Measurements from ENCODE around the gene LRRC28.

Gene LRRC28

DNA sequence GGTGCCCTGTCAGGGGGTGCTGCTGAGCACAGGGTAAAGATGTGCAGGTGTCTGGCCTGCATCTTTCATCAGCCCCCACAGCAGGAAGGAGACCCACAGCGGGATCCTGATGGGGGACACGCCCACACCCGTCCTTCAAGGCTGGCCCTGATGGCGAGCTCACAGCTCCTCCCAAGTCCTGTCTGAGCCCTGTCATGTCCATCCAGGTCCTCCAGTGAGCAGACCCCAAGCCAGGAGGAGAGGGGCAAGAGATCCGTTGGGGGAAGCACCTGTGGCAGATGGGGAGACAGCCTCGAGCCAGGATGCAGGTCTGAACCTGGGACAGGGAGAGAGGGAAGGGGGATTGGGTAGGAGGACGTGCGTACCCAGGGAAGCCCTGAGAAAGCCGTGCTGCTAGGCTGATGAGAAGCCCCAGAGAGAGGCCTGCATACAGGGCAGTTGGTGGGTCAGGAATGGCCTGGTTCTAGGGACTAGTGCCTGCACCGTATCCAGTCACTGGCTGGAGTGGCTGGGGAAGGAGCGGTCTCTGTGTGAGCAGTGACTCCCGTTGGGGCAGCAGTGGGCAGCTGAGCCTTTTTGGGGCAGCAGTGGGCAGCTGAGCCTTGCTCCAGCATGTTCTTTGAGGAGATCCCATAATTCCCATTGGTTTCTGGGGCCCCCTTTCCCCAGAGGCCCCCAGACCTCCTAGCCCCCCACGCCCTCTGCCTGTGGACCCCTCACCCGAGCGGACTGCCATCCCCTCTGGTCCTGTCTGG is 181.2 kb downstream of the LRRC28 start:
- in situ Hi-C loops (cut with MboI; ENCODE audit: low sequenced_read_pairs) = no loop called here

DNA sequence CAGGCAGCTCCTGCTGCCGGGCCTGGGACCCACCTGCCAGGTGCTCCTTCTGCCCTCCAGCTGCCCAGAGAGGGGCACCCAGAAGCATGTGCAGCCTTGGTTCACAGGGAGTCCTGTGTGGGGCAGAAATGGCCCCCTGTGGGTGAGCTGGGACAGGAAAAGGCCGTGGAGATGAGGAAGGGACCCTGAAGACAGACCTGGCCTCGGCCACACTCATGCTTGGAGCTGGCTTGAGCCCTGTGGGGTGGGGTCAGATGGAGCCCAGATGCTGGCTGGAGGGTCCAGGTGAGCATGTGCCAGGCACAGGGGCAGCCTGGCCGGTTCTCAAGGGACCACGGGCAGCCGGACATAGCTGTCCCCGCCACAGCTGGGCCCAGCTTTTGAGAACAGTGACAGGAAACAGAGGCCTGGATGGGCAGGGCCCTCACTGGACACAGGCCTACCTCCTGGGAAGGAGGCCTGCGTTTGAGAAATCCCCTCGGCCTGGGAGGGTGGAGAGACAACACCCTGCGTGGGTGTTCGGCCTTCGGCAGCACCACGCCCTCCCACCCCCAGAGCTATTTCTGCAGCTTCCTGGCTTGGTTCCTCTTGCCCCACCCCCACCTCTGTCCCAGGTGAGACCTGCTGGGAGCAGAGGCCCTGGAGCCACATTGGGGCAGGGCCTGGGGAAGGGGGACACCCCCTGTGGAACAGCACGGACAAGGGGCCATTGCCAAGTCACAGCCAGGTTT is 181.9 kb downstream of the LRRC28 start:
- in situ Hi-C loops (cut with MboI; ENCODE audit: low sequenced_read_pairs) = no loop called here

GRCh38 chr15:99433757-99434450 is 182.6 kb downstream of the LRRC28 start:
- in situ Hi-C loops (cut with MboI; ENCODE audit: low sequenced_read_pairs) = no loop called here

DNA sequence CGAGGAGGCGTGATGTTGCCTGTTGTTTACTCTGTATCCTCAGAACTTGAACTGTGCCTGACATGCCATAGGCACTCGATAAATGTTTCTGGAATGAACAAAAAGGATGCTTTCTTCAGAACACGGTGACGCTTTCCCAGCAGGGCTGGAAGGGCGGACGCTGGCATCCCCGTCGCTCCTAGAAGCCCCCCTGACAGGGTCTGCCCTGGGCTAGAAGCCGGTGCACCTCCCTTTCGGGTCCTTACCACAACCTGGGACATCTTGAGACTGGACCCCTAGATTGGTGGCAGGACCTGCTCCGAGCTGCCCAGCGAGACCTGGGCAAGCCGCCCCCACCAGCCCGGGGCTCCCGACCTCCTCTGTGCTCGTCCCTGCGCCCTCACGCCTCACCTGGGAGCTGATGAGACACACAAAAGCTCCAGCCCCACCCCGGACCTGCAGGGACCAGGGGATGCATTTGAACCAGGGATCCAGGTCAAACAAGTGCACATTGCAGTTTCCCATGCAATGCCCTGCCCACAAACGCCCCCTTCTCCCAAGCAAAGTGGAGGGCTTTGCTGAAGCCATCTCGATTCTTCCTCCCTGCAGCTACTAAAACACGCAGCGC is 183.3 kb downstream of the LRRC28 start:
- in situ Hi-C loops (cut with MboI; ENCODE audit: low sequenced_read_pairs) = no loop called here

DNA sequence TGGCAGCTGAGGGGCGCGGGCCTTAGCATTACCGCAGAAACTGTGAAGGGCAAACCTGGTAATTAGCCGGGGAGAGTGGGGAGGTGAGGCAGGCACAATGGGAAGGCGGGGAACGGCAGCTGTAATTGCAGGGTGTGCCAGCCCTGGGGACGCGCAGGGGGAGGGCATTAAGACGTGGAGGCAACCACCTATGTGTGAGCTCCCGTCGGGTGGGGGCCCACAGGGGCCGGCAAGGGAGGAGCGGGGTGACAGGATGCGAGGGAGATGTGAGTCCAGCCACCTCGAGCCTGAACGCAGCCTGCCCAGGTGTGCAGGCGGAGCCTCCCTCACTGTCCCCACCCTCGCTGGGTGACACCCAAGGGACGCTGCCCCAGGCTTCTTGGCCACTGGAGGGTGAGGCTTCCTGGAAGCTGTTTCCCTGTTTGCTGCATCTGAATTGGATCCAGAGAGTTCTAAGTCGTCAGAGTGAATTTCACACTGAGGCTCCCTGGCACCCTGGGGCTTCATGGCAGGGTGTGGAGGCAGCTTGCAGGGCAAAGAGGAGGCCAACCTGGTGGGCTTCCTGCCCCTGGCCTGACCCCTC is 183.9 kb downstream of the LRRC28 start:
- in situ Hi-C loops (cut with MboI; ENCODE audit: low sequenced_read_pairs) = no loop called here

DNA sequence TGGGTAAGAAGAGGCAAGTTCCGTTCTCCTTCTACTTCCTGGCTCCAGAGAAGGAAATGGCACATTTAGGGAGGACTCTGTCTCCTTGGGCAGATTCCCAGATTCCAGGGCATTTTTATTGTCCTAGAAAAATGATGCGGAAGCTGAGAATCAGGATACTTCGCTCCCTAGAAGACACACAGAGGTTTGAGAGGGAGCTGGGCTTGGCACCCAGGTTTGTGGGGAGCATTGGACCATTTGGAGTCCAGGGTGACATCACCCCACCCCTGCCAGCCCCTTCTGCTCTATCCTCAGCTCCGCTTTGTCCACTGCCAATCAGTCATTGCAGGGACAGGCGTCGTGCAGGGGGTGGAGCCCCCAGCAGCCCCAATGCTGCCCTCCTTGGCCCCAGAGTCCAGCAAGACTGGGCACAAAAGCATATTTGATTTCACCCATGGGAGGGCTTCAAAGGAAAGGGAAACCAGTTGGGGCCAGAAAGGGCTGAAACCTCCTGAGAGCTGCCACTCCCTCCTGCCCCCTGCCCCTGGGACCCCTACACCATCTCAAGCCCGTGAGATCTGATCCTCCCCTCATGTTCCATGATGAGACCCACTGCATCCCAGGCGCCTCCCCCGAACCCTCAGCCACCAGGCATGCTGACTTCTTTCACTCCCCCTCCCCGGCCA is 184.7 kb downstream of the LRRC28 start:
- in situ Hi-C loops (cut with MboI; ENCODE audit: low sequenced_read_pairs) = no loop called here

DNA sequence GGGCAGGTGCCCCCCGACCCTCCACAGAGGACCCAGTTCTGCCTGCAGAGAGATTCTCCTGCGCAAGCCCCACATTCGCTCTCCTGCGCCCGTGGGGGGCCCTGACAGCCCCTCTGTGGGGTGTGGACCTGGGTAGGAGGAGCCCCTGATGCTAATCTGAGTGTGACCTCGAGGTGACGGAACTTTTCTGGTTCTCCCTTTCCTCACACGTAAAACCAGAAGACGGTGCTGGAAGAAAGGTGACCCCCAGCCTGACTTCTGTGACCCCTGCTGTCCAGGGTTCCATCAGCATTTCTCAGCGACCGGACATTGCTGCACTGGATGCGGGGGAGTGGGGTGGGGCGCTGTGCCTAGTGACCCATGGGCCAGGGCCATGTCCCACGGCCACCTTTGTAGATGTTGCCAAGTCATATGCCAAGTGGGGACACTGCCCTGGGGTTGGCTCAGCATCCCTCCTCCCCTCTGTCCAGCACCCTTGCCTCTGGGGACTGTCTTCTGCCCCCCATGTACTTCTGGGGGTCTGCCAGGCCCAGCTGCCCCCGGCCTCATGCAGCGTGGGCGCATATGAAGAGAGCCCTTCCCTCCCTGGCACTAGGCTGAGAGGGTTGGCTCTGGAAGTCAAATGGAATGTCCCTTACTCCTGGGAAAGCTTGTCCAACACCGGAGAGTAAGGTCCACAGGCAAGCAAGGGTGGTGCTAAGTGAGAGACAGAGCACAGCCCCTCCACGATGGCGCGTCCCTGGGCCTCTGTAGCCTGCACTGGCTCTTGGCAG is 185.4 kb downstream of the LRRC28 start:
- in situ Hi-C loops (cut with MboI; ENCODE audit: low sequenced_read_pairs) = no loop called here

GRCh38 chr15:99437315-99438223 is 186.3 kb downstream of the LRRC28 start:
- in situ Hi-C loops (cut with MboI; ENCODE audit: low sequenced_read_pairs) = no loop called here

GRCh38 chr15:99438224-99438585 is 186.9 kb downstream of the LRRC28 start:
- in situ Hi-C loops (cut with MboI; ENCODE audit: low sequenced_read_pairs) = no loop called here

DNA sequence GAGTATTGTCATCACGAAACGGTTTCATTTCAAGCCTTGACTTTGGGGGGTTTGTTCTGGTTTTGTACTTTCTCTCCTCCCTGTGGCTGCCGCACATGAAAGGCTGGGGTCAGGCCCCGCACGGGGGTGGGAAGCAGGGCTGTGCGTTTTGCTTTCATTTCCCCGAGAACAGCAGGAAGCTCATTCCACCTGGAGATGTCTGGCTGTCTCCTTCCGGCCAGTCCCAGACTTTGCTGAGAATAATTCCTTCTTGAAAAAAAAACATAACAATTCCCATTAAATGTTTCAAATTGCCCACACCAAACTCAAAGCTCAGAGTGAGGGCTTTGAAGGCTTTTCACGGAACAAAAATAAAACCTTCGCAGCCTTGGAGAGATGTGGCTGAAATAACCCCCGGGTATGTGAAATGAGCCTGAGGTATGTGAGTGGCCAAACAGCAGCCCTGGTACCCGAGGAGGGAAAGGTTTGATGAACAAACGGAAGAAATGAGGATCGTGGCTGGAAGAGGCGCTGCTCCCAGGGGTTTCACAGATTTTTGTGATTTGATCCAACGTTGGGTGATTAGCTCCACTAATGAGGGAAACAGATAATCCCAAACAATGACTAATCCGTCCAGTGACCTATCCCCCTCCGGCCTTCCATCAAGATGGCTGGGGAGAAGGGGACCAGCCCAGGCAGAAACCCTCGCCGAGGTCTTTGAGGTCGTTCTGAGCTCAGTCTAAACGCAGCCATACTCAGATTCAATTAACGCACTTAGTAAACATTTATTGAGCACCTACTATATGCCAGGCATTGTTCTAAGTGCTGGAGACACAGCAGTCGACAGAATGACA is 187.6 kb downstream of the LRRC28 start:
- in situ Hi-C loops (cut with MboI; ENCODE audit: low sequenced_read_pairs) = no loop called here

DNA sequence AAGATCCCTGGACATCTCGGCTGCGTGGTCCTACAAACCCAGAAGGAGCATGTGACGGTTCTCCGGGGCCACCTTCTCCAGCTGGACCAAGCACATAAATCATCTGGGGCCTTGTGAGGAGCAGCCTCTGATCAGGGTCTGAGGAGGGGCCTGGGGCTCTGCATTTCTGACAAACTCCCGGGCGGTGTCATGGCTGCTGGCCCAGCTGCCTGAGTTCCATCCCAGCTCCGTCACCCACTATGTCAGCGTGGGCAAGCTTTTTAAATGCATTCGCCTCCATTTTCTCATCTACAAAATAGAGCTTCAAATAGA is 188.2 kb downstream of the LRRC28 start:
- in situ Hi-C loops (cut with MboI; ENCODE audit: low sequenced_read_pairs) = no loop called here

DNA sequence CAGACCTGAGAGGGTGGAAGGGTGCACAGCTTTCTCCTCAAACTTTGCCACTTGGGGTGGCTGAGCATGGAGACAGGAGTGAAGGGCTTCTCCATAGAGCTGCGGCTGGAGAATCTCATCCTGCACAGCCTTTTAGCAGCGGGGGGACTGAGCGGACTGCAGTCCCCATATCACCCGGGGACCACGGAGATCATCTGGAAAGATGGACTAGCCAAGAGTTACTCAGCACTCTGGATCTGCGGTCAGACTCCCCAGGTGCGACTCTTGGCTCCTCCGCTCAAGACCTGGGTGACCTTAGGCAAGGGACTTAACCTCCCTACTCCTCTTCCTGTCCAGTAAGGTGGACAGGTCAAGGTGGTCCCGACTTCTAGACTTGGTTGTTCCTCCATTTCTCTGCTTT is 188.7 kb downstream of the LRRC28 start:
- in situ Hi-C loops (cut with MboI; ENCODE audit: low sequenced_read_pairs) = no loop called here
